Sigmoid colon (tissue), 7 donors: Measurements from ENCODE around the gene WNT2B. TPM values are rescaled to one million over a fixed set of nuclear protein-coding genes. Genes with fewer than 3 reads are reported as not detected.

ENCODE experiments used
- DNase-seq: peaks from one replicate; pipeline ENCODE4 v3.0.0-alpha.2; 2019
- H3K27ac ChIP-seq, 4 donors: fragments of 200-600 bp; sonication (generic); one replicate each; pipeline ENCODE4 v1.5.1; 2016 to 2019; ENCODE audit warnings: mild to moderate bottlenecking in 1 of 4
- H3K27me3 ChIP-seq, 3 donors: fragments of 200-600 bp; sonication (generic); one replicate each; pipeline ENCODE4 v1.5.1; 2019; ENCODE audit warnings: mild to moderate bottlenecking in 1 of 3
- H3K36me3 ChIP-seq, 4 donors: fragments of 200-600 bp; sonication (generic); one replicate each; pipeline ENCODE4 v1.5.1; 2016 to 2019
- H3K4me1 ChIP-seq, 4 donors: fragments of 200-600 bp; sonication (generic); one replicate each; pipeline ENCODE4 v1.5.1; 2017 to 2019
- H3K4me3 ChIP-seq, 4 donors: fragments of 200-600 bp; sonication (generic); one replicate each; pipeline ENCODE4 v1.5.1; 2017 to 2019; ENCODE audit warnings: mild to moderate bottlenecking in 2 of 4, moderate library complexity in 1 of 4
- H3K9me3 ChIP-seq, 4 donors: fragments of 200-600 bp in 3 of 4; sonication (generic) in 3 of 4; one replicate each; pipeline versions ENCODE4 v1.5.1 to v1.6.1; 2013 to 2019
- EP300 ChIP-seq, 4 donors: sonication (generic); formaldehyde crosslinking; IDR thresholded peaks; one replicate each; pipeline ENCODE4 v1.6.1; 2017; ENCODE audit warnings: antibody characterized with exemption in 4 of 4
- POLR2A ChIP-seq, 2 donors: fragments of 450-650 bp; IDR thresholded peaks; one replicate each; pipeline ENCODE4 v1.6.1; 2016; ENCODE audit warnings: antibody characterized with exemption in 2 of 2, mild to moderate bottlenecking in 2 of 2, moderate library complexity in 2 of 2
- POLR2AphosphoS5 ChIP-seq, 4 donors: sonication (generic); formaldehyde crosslinking; IDR thresholded peaks; one replicate each; pipeline ENCODE4 v1.6.1; 2017; ENCODE audit warnings: antibody characterized with exemption in 4 of 4
- WGBS, 2 donors: extraction: QIAGEN DNeasy Blood & Tissue Kit; methylation state at CpG; one replicate each; pipeline ENCODE4 v1.1.7; 2013; 5-methylcytosine and 5-hydroxymethylcytosine counted together
- intact Hi-C: fragments of 100-400 bp; cut with DNase I; formaldehyde crosslinking; loops from one replicate; pipeline ENCODE4 v1.15.1; 2023
- polyA plus RNA-seq, 3 donors: library from polyadenylated mRNA; stranded (reverse); fragments of 200-250 nt; gene quantifications; one replicate each; pipeline ENCODE4 v1.2.3, GENCODE V29; 2013
- total RNA-seq, 4 donors: library from RNA; depleted of rRNA; stranded (reverse); fragments of >200 nt; gene quantifications; one replicate each; pipeline ENCODE4 v1.1.0, GENCODE V29; 2016
- TF ChIP-seq, protein P1 (sequence below), 4 experiments: fragments of 450-650 bp in 3 of 4; fragments of 200-600 bp in 1 of 4; IDR thresholded peaks; one replicate each; pipeline ENCODE4 v1.5.1; 2016 to 2019; ENCODE audit warnings: antibody characterized with exemption in 4 of 4, mild to moderate bottlenecking in 3 of 4, moderate library complexity in 2 of 4
- donor health status: healthy with polysubstance abuse.
- donor health status: Bipolar disorder and iron deficiency.
- donor health status: healthy.

Gene WNT2B
- total and polyA plus RNA-seq, 7 donors, result 1.2 to 4.2 (median 1.8) TPM

DNA sequence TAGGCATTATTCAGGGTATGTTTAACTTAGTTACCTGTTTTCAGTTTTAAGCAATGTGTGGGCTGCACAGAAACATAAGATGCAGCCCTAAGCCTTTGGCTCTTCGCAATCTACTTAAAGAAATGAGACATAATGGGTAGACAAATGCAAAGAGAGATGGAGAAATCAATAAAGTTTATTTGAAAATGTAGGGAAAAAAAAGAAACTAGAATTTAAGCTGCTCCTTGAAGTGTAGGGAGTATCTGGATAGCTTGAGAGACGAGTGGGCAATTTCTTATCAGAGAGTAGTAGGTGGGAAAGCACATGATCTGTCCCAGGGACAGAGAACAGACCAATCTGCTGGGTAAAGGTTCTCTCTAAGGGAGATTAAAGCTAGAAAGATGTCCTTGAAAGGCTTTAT is 8.9 kb downstream of the WNT2B start:
- no peak for DNase-seq
- Histone ChIP-seq H3K4me3 (no peak overlapping the region), H3K27ac (no peak overlapping the region), H3K27me3 (no peaks in the 10 kb centered on the region), H3K36me3 (no peaks in the 10 kb centered on the region), H3K9me3 (no peaks in the 10 kb centered on the region), H3K4me1 (peaks cover 0 to 4% (median 0%) of the 10 kb centered on the region in 4 donors)
- intact Hi-C loops, result no loop called here
- 93 to 98% methylated on average over 2 of the region's 2 CpGs for WGBS, 2 donors
- TF ChIP-seq, protein P1, sequence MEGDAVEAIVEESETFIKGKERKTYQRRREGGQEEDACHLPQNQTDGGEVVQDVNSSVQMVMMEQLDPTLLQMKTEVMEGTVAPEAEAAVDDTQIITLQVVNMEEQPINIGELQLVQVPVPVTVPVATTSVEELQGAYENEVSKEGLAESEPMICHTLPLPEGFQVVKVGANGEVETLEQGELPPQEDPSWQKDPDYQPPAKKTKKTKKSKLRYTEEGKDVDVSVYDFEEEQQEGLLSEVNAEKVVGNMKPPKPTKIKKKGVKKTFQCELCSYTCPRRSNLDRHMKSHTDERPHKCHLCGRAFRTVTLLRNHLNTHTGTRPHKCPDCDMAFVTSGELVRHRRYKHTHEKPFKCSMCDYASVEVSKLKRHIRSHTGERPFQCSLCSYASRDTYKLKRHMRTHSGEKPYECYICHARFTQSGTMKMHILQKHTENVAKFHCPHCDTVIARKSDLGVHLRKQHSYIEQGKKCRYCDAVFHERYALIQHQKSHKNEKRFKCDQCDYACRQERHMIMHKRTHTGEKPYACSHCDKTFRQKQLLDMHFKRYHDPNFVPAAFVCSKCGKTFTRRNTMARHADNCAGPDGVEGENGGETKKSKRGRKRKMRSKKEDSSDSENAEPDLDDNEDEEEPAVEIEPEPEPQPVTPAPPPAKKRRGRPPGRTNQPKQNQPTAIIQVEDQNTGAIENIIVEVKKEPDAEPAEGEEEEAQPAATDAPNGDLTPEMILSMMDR (IDR thresholded peaks at IDR 0.05), result no peak
- no peak for TF ChIP-seq EP300 (IDR thresholded peaks at IDR 0.05)
- TF ChIP-seq POLR2A (IDR thresholded peaks at IDR 0.05), result no peak
- no peak for TF ChIP-seq POLR2AphosphoS5 (IDR thresholded peaks at IDR 0.05)

DNA sequence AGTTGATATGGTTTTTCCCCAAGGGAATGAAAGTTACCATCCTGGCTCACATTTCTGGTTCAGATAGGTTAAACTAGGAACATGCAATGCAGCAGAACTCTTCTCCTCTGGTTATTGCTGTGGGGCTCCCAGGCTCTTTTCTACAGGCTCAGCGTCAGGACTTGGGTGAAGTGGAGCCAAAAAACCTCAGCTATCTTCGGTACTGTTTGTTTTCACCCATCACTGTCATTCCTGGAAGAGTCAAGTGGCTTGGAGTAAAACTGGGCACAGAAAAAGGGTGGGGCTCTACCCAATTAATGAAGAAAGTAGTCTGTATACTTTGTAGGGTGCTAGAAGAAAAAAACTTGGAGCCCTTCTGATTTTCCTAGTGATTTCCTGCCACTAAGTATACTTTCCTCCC is 9.4 kb downstream of the WNT2B start:
- DNase-seq, result no peak
- no peak overlapping the region for H3K4me3 ChIP-seq
- H3K4me1 ChIP-seq, result peaks cover 0 to 8% (median 0%) of the 10 kb centered on the region in 4 donors
- intact Hi-C loops, result no loop called here
- no peak overlapping the region for H3K27ac ChIP-seq
- 87% methylated on average over 2 of the region's 2 CpGs for WGBS, 2 donors
- no peaks in the 10 kb centered on the region for H3K36me3 ChIP-seq
- no peaks in the 10 kb centered on the region for H3K9me3 ChIP-seq
- TF ChIP-seq POLR2A (IDR thresholded peaks at IDR 0.05) (no peak), EP300 (IDR thresholded peaks at IDR 0.05) (no peak), POLR2AphosphoS5 (IDR thresholded peaks at IDR 0.05) (no peak)
- TF ChIP-seq, protein P1 (IDR thresholded peaks at IDR 0.05), result no peak
- H3K27me3 ChIP-seq, result no peaks in the 10 kb centered on the region

DNA sequence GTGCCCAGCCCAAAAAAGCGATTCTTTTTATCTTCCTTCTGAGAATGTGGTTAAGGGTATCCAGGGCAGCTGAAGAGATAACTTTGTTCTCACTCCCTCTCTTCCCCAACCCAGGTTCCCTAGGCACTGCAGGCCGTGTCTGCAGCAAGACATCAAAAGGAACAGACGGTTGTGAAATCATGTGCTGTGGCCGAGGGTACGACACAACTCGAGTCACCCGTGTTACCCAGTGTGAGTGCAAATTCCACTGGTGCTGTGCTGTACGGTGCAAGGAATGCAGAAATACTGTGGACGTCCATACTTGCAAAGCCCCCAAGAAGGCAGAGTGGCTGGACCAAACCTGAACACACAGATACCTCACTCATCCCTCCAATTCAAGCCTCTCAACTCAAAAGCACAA is 11.4 kb downstream of the WNT2B start:
- H3K27ac ChIP-seq, result no peak overlapping the region
- H3K4me1 ChIP-seq, result peaks cover 0 to 23% (median 5%) of the 10 kb centered on the region in 4 donors
- DNase-seq, result no peak
- TF ChIP-seq POLR2AphosphoS5 (IDR thresholded peaks at IDR 0.05), result no peak
- no peaks in the 10 kb centered on the region for H3K9me3 ChIP-seq
- intact Hi-C loops, result no loop called here
- 84 to 90% methylated on average over 9 of the region's 9 CpGs for WGBS, 2 donors
- no peak overlapping the region for H3K4me3 ChIP-seq
- peaks cover 0 to 5% (median 0%) of the 10 kb centered on the region in 4 donors for H3K36me3 ChIP-seq
- H3K27me3 ChIP-seq, result no peaks in the 10 kb centered on the region

DNA sequence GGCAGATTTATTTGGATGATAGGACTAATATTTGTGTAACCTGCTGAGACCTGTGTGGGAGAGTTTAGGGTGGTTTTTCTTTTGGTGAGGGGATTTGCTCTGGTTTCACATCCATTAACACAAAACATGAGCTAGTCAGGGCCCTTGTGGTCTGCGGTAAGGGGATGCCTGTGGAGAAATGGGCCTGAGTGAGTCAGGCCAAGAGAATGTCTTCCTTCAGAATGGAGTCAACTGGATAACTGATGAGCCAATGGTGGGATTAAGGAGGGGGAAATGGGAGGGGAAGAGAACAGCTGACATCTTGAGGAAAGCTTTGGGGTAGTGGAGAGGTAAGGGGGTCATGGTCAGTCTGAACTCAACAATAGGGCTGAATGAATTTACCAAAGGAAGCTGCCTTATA is 13.9 kb downstream of the WNT2B start:
- Histone ChIP-seq H3K36me3 (peaks cover 0 to 15% (median 0%) of the 10 kb centered on the region in 4 donors), H3K9me3 (no peaks in the 10 kb centered on the region), H3K27me3 (no peaks in the 10 kb centered on the region), H3K4me3 (no peak overlapping the region), H3K4me1 (peaks cover 0 to 19% (median 5%) of the 10 kb centered on the region in 4 donors), H3K27ac (no peak overlapping the region)
- DNase-seq, result no peak
- 84 to 95% methylated on average over 1 of the region's 1 CpG for WGBS, 2 donors
- TF ChIP-seq, protein P1 (IDR thresholded peaks at IDR 0.05), result no peak
- TF ChIP-seq POLR2AphosphoS5 (IDR thresholded peaks at IDR 0.05) (no peak), POLR2A (IDR thresholded peaks at IDR 0.05) (no peak), EP300 (IDR thresholded peaks at IDR 0.05) (no peak)
- intact Hi-C loops, result no loop called here

DNA sequence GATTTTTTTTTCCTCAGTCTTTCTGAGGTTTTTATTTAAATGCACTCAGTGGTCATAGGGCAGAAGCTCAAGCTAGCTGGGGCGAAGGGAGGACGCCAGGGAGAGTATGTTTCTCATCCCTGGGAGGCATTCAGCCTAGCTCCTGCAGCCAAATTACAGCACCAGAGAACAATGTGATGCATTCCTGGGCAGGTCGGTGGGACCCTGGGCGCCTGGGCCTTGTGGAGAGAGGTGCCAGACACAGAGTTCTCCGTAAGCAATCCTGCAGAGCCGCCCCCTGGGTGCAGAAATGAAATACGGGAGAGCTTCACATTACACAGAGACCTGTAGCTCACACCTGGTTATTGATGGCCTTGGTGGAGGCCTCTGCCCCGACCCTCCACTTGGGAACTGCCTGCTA is 15.5 kb downstream of the WNT2B start:
- Histone ChIP-seq H3K4me1 (peaks cover 0 to 27% (median 5%) of the 10 kb centered on the region in 4 donors), H3K27ac (no peak overlapping the region), H3K4me3 (no peak overlapping the region), H3K27me3 (no peaks in the 10 kb centered on the region), H3K9me3 (no peaks in the 10 kb centered on the region), H3K36me3 (peaks cover 0 to 15% (median 0%) of the 10 kb centered on the region in 4 donors)
- no peak for TF ChIP-seq POLR2AphosphoS5 (IDR thresholded peaks at IDR 0.05)
- TF ChIP-seq, protein P1 (IDR thresholded peaks at IDR 0.05), result no peak
- no peak for TF ChIP-seq EP300 (IDR thresholded peaks at IDR 0.05)
- TF ChIP-seq POLR2A (IDR thresholded peaks at IDR 0.05), result no peak
- 84 to 89% methylated on average over 8 of the region's 8 CpGs for WGBS, 2 donors
- DNase-seq, result no peak
- intact Hi-C loops, result no loop called here
